ENCODE data around the gene BARD1.
A peak's percentile ranks its signal among the peaks of the same experiment; 100 is the strongest.

Gene BARD1

GRCh38 chr2:214816008-214816533 is 6.6 kb upstream of the BARD1 start:
- Histone ChIP-seq H3K14ac (ENCODE audit: low read length) (no peak overlapping the region), H2BK120ac (ENCODE audit: low read depth, low read length) (no peak overlapping the region), H2AK5ac (ENCODE audit: low read depth, low read length) (no peak overlapping the region), H3K4me3 (ENCODE audit: low read length in 2 of 2) (no peak overlapping the region), H3K4ac (ENCODE audit: low read length) (no peak overlapping the region), H3K18ac (ENCODE audit: low read length) (no peak overlapping the region), H3K4me1 (ENCODE audit: control insufficient read depth in 2 of 2, insufficient read depth in 1 of 2, low read depth in 1 of 2, low read length in 2 of 2) (peaks cover 3 to 6% of the 10 kb centered on the region in 2 donors), H3K36me3 (replicated peaks in 1 of 2; ENCODE audit: control insufficient read depth in 2 of 2, insufficient read depth in 2 of 2, low read length in 2 of 2) (no peaks in the 10 kb centered on the region), H2BK15ac (ENCODE audit: low read length) (no peak overlapping the region), H2BK12ac (ENCODE audit: low read length) (no peak overlapping the region), H3K9ac (ENCODE audit: low read depth, low read length, poor library complexity) (no peak overlapping the region), H3K79me1 (ENCODE audit: low read depth, low read length) (no peaks in the 10 kb centered on the region), H3K4me2 (ENCODE audit: insufficient read depth, low read length, poor library complexity, severe bottlenecking) (no peak overlapping the region), H3K27me3 (ENCODE audit: control insufficient read depth in 3 of 3, insufficient read depth in 3 of 3, low read depth in 1 of 3, low read length in 3 of 3) (no peaks in the 10 kb centered on the region), H3K9me3 (replicated peaks in 1 of 2; ENCODE audit: control insufficient read depth in 2 of 2, insufficient read depth in 1 of 2, low read depth in 1 of 2, low read length in 2 of 2) (no peaks in the 10 kb centered on the region), H2BK5ac (ENCODE audit: low read length) (no peak overlapping the region), H3K27ac (replicated peaks; ENCODE audit: low read length) (no peak overlapping the region), H4K8ac (ENCODE audit: low read depth, low read length) (no peak overlapping the region), H4K91ac (ENCODE audit: low read depth, low read length, poor library complexity) (no peak overlapping the region), H2AFZ (ENCODE audit: low read length) (no peak overlapping the region), H3K23ac (ENCODE audit: low read depth, low read length, poor library complexity) (no peak overlapping the region)
- no CpG with 5 or more reads among the region's 1 CpG for WGBS, 2 donors (ENCODE audit: extremely low coverage in 2 of 2, insufficient read length in 2 of 2, insufficient replicate concordance in 1 of 2)
- no peak for DNase-seq (ENCODE audit: low spot score)

- Histone ChIP-seq H4K91ac (ENCODE audit: low read depth, low read length, poor library complexity) (no peak overlapping the region), H2BK12ac (ENCODE audit: low read length) (no peak overlapping the region), H2BK120ac (ENCODE audit: low read depth, low read length) (no peak overlapping the region), H3K23ac (ENCODE audit: low read depth, low read length, poor library complexity) (no peak overlapping the region), H2BK15ac (ENCODE audit: low read length) (no peak overlapping the region), H2BK5ac (ENCODE audit: low read length) (no peak overlapping the region), H4K8ac (ENCODE audit: low read depth, low read length) (no peak overlapping the region), H3K18ac (ENCODE audit: low read length) (no peak overlapping the region), H3K4ac (ENCODE audit: low read length) (no peak overlapping the region), H2AFZ (ENCODE audit: low read length) (peak overlapping the region; percentile 94), H3K14ac (ENCODE audit: low read length) (no peak overlapping the region), H3K27ac (replicated peaks; ENCODE audit: low read length) (no peak overlapping the region), H3K4me2 (ENCODE audit: insufficient read depth, low read length, poor library complexity, severe bottlenecking) (no peak overlapping the region), H3K9ac (ENCODE audit: low read depth, low read length, poor library complexity) (no peak overlapping the region), H2AK5ac (ENCODE audit: low read depth, low read length) (no peak overlapping the region), H3K4me3 (ENCODE audit: low read length in 2 of 2) (peak overlapping the region in 1 of 2 donors; percentile 54), H3K79me1 (ENCODE audit: low read depth, low read length) (no peaks in the 10 kb centered on the region), H3K4me1 (ENCODE audit: control insufficient read depth in 2 of 2, insufficient read depth in 1 of 2, low read depth in 1 of 2, low read length in 2 of 2) (peaks cover 6 to 11% of the 10 kb centered on the region in 2 donors), H3K27me3 (ENCODE audit: control insufficient read depth in 3 of 3, insufficient read depth in 3 of 3, low read depth in 1 of 3, low read length in 3 of 3) (peaks cover 0 to 4% (median 0%) of the 10 kb centered on the region in 3 experiments), H3K36me3 (replicated peaks in 1 of 2; ENCODE audit: control insufficient read depth in 2 of 2, insufficient read depth in 2 of 2, low read length in 2 of 2) (peaks cover 0 to 7% of the 10 kb centered on the region in 2 donors), H3K9me3 (replicated peaks in 1 of 2; ENCODE audit: control insufficient read depth in 2 of 2, insufficient read depth in 1 of 2, low read depth in 1 of 2, low read length in 2 of 2) (no peaks in the 10 kb centered on the region)
- DNase-seq (ENCODE audit: low spot score): no peak
- no CpG with 5 or more reads among the region's 14 CpGs for WGBS, 2 donors (ENCODE audit: extremely low coverage in 2 of 2, insufficient read length in 2 of 2, insufficient replicate concordance in 1 of 2)
Measured at GRCh38 chr2:214810671-214811070, 1.2 kb upstream of the BARD1 start.

- Histone ChIP-seq H4K91ac (ENCODE audit: low read depth, low read length, poor library complexity) (no peak overlapping the region), H4K8ac (ENCODE audit: low read depth, low read length) (no peak overlapping the region), H2BK15ac (ENCODE audit: low read length) (no peak overlapping the region), H2AFZ (ENCODE audit: low read length) (peak overlapping the region; percentile 94), H3K9ac (ENCODE audit: low read depth, low read length, poor library complexity) (no peak overlapping the region), H2BK5ac (ENCODE audit: low read length) (no peak overlapping the region), H3K9me3 (replicated peaks in 1 of 2; ENCODE audit: control insufficient read depth in 2 of 2, insufficient read depth in 1 of 2, low read depth in 1 of 2, low read length in 2 of 2) (no peaks in the 10 kb centered on the region), H2BK12ac (ENCODE audit: low read length) (no peak overlapping the region), H3K18ac (ENCODE audit: low read length) (peak overlapping the region; percentile 84), H3K27me3 (ENCODE audit: control insufficient read depth in 3 of 3, insufficient read depth in 3 of 3, low read depth in 1 of 3, low read length in 3 of 3) (peaks cover 0 to 4% (median 0%) of the 10 kb centered on the region in 3 experiments), H3K79me1 (ENCODE audit: low read depth, low read length) (no peaks in the 10 kb centered on the region), H3K4me3 (ENCODE audit: low read length in 2 of 2) (peak overlapping the region; percentile 66 to 75), H3K4me1 (ENCODE audit: control insufficient read depth in 2 of 2, insufficient read depth in 1 of 2, low read depth in 1 of 2, low read length in 2 of 2) (peaks cover 6 to 11% of the 10 kb centered on the region in 2 donors), H2AK5ac (ENCODE audit: low read depth, low read length) (no peak overlapping the region), H3K36me3 (replicated peaks in 1 of 2; ENCODE audit: control insufficient read depth in 2 of 2, insufficient read depth in 2 of 2, low read length in 2 of 2) (peaks cover 0 to 14% of the 10 kb centered on the region in 2 donors), H3K4ac (ENCODE audit: low read length) (no peak overlapping the region), H3K23ac (ENCODE audit: low read depth, low read length, poor library complexity) (peak overlapping the region; percentile 80), H3K27ac (replicated peaks; ENCODE audit: low read length) (peak overlapping the region; percentile 54), H2BK120ac (ENCODE audit: low read depth, low read length) (no peak overlapping the region), H3K4me2 (ENCODE audit: insufficient read depth, low read length, poor library complexity, severe bottlenecking) (peak overlapping the region; percentile 53), H3K14ac (ENCODE audit: low read length) (no peak overlapping the region)
- DNase-seq (ENCODE audit: low spot score): peak; percentile 99
- WGBS, 2 donors (ENCODE audit: extremely low coverage in 2 of 2, insufficient read length in 2 of 2, insufficient replicate concordance in 1 of 2): no CpG with 5 or more reads among the region's 63 CpGs
Measured at GRCh38 chr2:214809751-214810564, 475 bp upstream of the BARD1 start.

- H3K27ac ChIP-seq (replicated peaks; ENCODE audit: low read length): no peak overlapping the region
- no CpG with 5 or more reads among the region's 3 CpGs for WGBS, 2 donors (ENCODE audit: extremely low coverage in 2 of 2, insufficient read length in 2 of 2, insufficient replicate concordance in 1 of 2)
- no peak overlapping the region for H2AK5ac ChIP-seq (ENCODE audit: low read depth, low read length)
- no peak overlapping the region for H3K4ac ChIP-seq (ENCODE audit: low read length)
- H3K23ac ChIP-seq (ENCODE audit: low read depth, low read length, poor library complexity): no peak overlapping the region
- H2BK5ac ChIP-seq (ENCODE audit: low read length): no peak overlapping the region
- DNase-seq (ENCODE audit: low spot score): no peak
- peaks cover 0 to 28% of the 10 kb centered on the region in 2 donors for H3K36me3 ChIP-seq (replicated peaks in 1 of 2; ENCODE audit: control insufficient read depth in 2 of 2, insufficient read depth in 2 of 2, low read length in 2 of 2)
- peaks cover 0 to 10% of the 10 kb centered on the region in 2 donors for H3K9me3 ChIP-seq (replicated peaks in 1 of 2; ENCODE audit: control insufficient read depth in 2 of 2, insufficient read depth in 1 of 2, low read depth in 1 of 2, low read length in 2 of 2)
- H4K8ac ChIP-seq (ENCODE audit: low read depth, low read length): no peak overlapping the region
- H3K4me3 ChIP-seq (ENCODE audit: low read length in 2 of 2): peak overlapping the region; percentile 69 to 75
- no peak overlapping the region for H3K9ac ChIP-seq (ENCODE audit: low read depth, low read length, poor library complexity)
- peak overlapping the region; percentile 45 for H3K4me2 ChIP-seq (ENCODE audit: insufficient read depth, low read length, poor library complexity, severe bottlenecking)
- no peak overlapping the region for H2BK15ac ChIP-seq (ENCODE audit: low read length)
- no peak overlapping the region for H2BK12ac ChIP-seq (ENCODE audit: low read length)
- H2BK120ac ChIP-seq (ENCODE audit: low read depth, low read length): no peak overlapping the region
- H3K14ac ChIP-seq (ENCODE audit: low read length): no peak overlapping the region
- peaks cover 0 to 7% of the 10 kb centered on the region in 2 donors for H3K4me1 ChIP-seq (ENCODE audit: control insufficient read depth in 2 of 2, insufficient read depth in 1 of 2, low read depth in 1 of 2, low read length in 2 of 2)
- peak overlapping the region; percentile 2 for H2AFZ ChIP-seq (ENCODE audit: low read length)
- no peak overlapping the region for H4K91ac ChIP-seq (ENCODE audit: low read depth, low read length, poor library complexity)
- no peak overlapping the region for H3K18ac ChIP-seq (ENCODE audit: low read length)
- peaks cover 0 to 4% (median 0%) of the 10 kb centered on the region in 3 experiments for H3K27me3 ChIP-seq (ENCODE audit: control insufficient read depth in 3 of 3, insufficient read depth in 3 of 3, low read depth in 1 of 3, low read length in 3 of 3)
- H3K79me1 ChIP-seq (ENCODE audit: low read depth, low read length): no peaks in the 10 kb centered on the region
Measured at GRCh38 chr2:214807653-214808052, 1.8 kb downstream of the BARD1 start.
